ENCODE data around the gene C6. TPM values are rescaled to one million over a fixed set of nuclear protein-coding genes. Genes with fewer than 3 reads are reported as not detected.
"Not testable (repeated sequence)": the region's sequence is repeated elsewhere in the genome, so short reads cannot be mapped to it uniquely, and the experiment has no call there.

Gene C6
- total and polyA plus RNA-seq, 7 donors: 0.41 to 5.3 (median 1.9) TPM

GRCh38 chr5:41195228-41195627 lies 18.1 kb downstream of the C6 start:
- H3K9me3 ChIP-seq: no peaks in the 10 kb centered on the region
- no peak overlapping the region for H3K4me3 ChIP-seq
- intact Hi-C loops (cut with DNase I): no loop called here
- peak overlapping the region in 3 of 4 donors; percentile 24 to 66 (median 40) for H3K27ac ChIP-seq
- TF ChIP-seq POLR2AphosphoS5 (IDR thresholded peaks at IDR 0.05): no peak
- no peaks in the 10 kb centered on the region for H3K36me3 ChIP-seq
- WGBS, 2 donors: 97 to 98% methylated on average over 1 of the region's 1 CpG
- H3K27me3 ChIP-seq: no peaks in the 10 kb centered on the region
- no peak for DNase-seq
- H3K4me1 ChIP-seq: no peaks in the 10 kb centered on the region

GRCh38 chr5:41194339-41194738 lies 19.0 kb downstream of the C6 start:
- intact Hi-C loops (cut with DNase I): no loop called here
- no peaks in the 10 kb centered on the region for H3K4me1 ChIP-seq
- WGBS, 2 donors: 54 to 74% methylated on average over 3 of the region's 3 CpGs
- no peaks in the 10 kb centered on the region for H3K27me3 ChIP-seq
- peak overlapping the region; percentile 24 to 66 (median 36) for H3K27ac ChIP-seq
- no peaks in the 10 kb centered on the region for H3K36me3 ChIP-seq
- DNase-seq: no peak
- no peak overlapping the region for H3K4me3 ChIP-seq
- TF ChIP-seq POLR2AphosphoS5 (IDR thresholded peaks at IDR 0.05) (no peak), EP300 (IDR thresholded peaks at IDR 0.05) (no peak), POLR2A (IDR thresholded peaks at IDR 0.05) (no peak), CTCF (IDR thresholded peaks at IDR 0.05) (no peak)
- no peaks in the 10 kb centered on the region for H3K9me3 ChIP-seq

GRCh38 chr5:41193456-41194205 lies 19.7 kb downstream of the C6 start:
- intact Hi-C loops (cut with DNase I): no loop called here
- 14 to 50% methylated on average over 5 of the region's 5 CpGs for WGBS, 2 donors
- no peaks in the 10 kb centered on the region for H3K9me3 ChIP-seq
- TF ChIP-seq CTCF (IDR thresholded peaks at IDR 0.05): no peak
- TF ChIP-seq POLR2AphosphoS5 (IDR thresholded peaks at IDR 0.05): peak; percentile 69 to 84 (median 80)
- peak; percentile 63 to 96 (median 78) for TF ChIP-seq EP300 (IDR thresholded peaks at IDR 0.05)
- TF ChIP-seq POLR2A (IDR thresholded peaks at IDR 0.05): no peak
- H3K27ac ChIP-seq: peak overlapping the region; percentile 31 to 66 (median 44)
- H3K4me1 ChIP-seq: no peaks in the 10 kb centered on the region
- no peak overlapping the region for H3K4me3 ChIP-seq
- H3K36me3 ChIP-seq: no peaks in the 10 kb centered on the region
- DNase-seq: peak; percentile 98
- no peaks in the 10 kb centered on the region for H3K27me3 ChIP-seq

- DNase-seq: no peak
- WGBS, 2 donors: 77 to 82% methylated on average over 4 of the region's 4 CpGs
- Histone ChIP-seq H3K4me3 (no peak overlapping the region), H3K4me1 (no peaks in the 10 kb centered on the region), H3K27me3 (no peaks in the 10 kb centered on the region), H3K9me3 (no peaks in the 10 kb centered on the region), H3K36me3 (no peaks in the 10 kb centered on the region), H3K27ac (no peak overlapping the region)
- intact Hi-C loops (cut with DNase I): no loop called here
- no peak for TF ChIP-seq POLR2A (IDR thresholded peaks at IDR 0.05)
- no peak for TF ChIP-seq EP300 (IDR thresholded peaks at IDR 0.05)
These were observed 22.1 kb downstream of the C6 start for GRCh38 chr5:41191249-41191648.

- H3K4me3 ChIP-seq: no peak overlapping the region
- WGBS, 2 donors: 98% methylated on average over 1 of the region's 1 CpG
- H3K4me1 ChIP-seq: no peaks in the 10 kb centered on the region
- H3K9me3 ChIP-seq: no peaks in the 10 kb centered on the region
- no peak for TF ChIP-seq POLR2A (IDR thresholded peaks at IDR 0.05)
- no peak for TF ChIP-seq POLR2AphosphoS5 (IDR thresholded peaks at IDR 0.05)
- no peak for TF ChIP-seq CTCF (IDR thresholded peaks at IDR 0.05)
- TF ChIP-seq EP300 (IDR thresholded peaks at IDR 0.05): no peak
- H3K27me3 ChIP-seq: no peaks in the 10 kb centered on the region
- intact Hi-C loops (cut with DNase I): no loop called here
- no peak for DNase-seq
- no peak overlapping the region for H3K27ac ChIP-seq
- no peaks in the 10 kb centered on the region for H3K36me3 ChIP-seq
These were observed 27.2 kb downstream of the C6 start for GRCh38 chr5:41186143-41186542.

GRCh38 chr5:41183331-41183730 lies 30.0 kb downstream of the C6 start:
- H3K9me3 ChIP-seq; H3K27ac ChIP-seq; H3K36me3 ChIP-seq; H3K4me3 ChIP-seq; H3K4me1 ChIP-seq; DNase-seq; H3K27me3 ChIP-seq; intact Hi-C loops (cut with DNase I): not testable (repeated sequence)
- 63 to 82% methylated on average over 1 of the region's 1 CpG for WGBS, 2 donors

Measured in sigmoid colon (tissue), 7 donors.